ENCODE results near the gene CPD. TPM values are rescaled to one million over a fixed set of nuclear protein-coding genes. Genes with fewer than 3 reads are reported as not detected.

Gene CPD
- total and polyA plus RNA-seq, 2 of the 13 experiments (the other 11 are each of a cell fraction or from before 2014, with no cell fraction given) = 46.1 to 72.3 TPM

GRCh38 chr17:30352240-30352814 lies 26.4 kb upstream of the CPD start:
- ATAC-seq (peak; percentile 64; the same call in 2 of the 3 replicates), DNase-seq (ENCODE audit: low spot score) (peak; percentile 57), FAIRE-seq (peak; percentile 18)
- Histone ChIP-seq H3K4me3 (replicated peaks in 1 of 3; ENCODE audit: insufficient read depth in 1 of 3, low read depth in 2 of 3, low read length in 3 of 3) (no peak overlapping the region), H3K79me2 (ENCODE audit: insufficient read depth, low read length) (no peaks in the 10 kb centered on the region), H3K27me3 (ENCODE audit: control insufficient read depth in 1 of 2, insufficient read depth in 2 of 2, low read length in 2 of 2) (no peaks in the 10 kb centered on the region), H2AFZ (ENCODE audit: low read length) (no peak overlapping the region), H3K9ac (ENCODE audit: insufficient read depth, low read depth, low read length) (no peak overlapping the region), H4K20me1 (ENCODE audit: insufficient read depth, low read length) (no peaks in the 10 kb centered on the region), H3K27ac (ENCODE audit: extremely low read length, insufficient read depth, low read length) (peak overlapping the region; percentile 40), H3K4me2 (ENCODE audit: low read depth, low read length) (peak overlapping the region; percentile 36; the same call in 1 of the 2 replicates), H3K9me3 (ENCODE audit: low read length) (no peaks in the 10 kb centered on the region), H3K36me3 (replicated peaks in 1 of 2; ENCODE audit: control insufficient read depth in 1 of 2, insufficient read depth in 2 of 2, low read length in 2 of 2) (no peaks in the 10 kb centered on the region), H3K4me1 (ENCODE audit: insufficient read depth, low read length) (peaks cover 52% of the 10 kb centered on the region)
- CTCF ChIA-PET (ENCODE audit: low intra/inter-chr PET ratio, low total read pairs) = no interaction called here
- POLR2A ChIA-PET = interaction anchor here (1.0 kb wide), 2 partner anchors 8 to 14 kb away, joined by 3 read pairs; no protein-coding TSS in a partner anchor
- 18% methylated on average over 2 of the region's 2 CpGs for WGBS (ENCODE audit: low lambda C conversion rate)
- intact Hi-C loops (cut with micrococcal nuclease; ENCODE audit: unreplicated experiment) = loop anchor here (1.0 kb wide), 1 partner anchor 8 kb away; no protein-coding TSS in a partner anchor
- in situ Hi-C loops (cut with HindIII; ENCODE audit: extremely low pct_ligation_motif_present, low pct_unique_long_range_greater_than_20kb) = no loop called here
- no TSS peak for BruUV-seq (replicated peaks)
- TF ChIP-seq MATR3 (CRISPR knock-in tag; IDR thresholded peaks at IDR 0.05) = no peak
- TF ChIP-seq PHF8 (CRISPR knock-in tag; IDR thresholded peaks at IDR 0.05) = no peak
- no peak for TF ChIP-seq ZNF350 (CRISPR knock-in tag; IDR thresholded peaks at IDR 0.05; ENCODE audit: borderline replicate concordance, low read depth)
- TF ChIP-seq, protein P1, sequence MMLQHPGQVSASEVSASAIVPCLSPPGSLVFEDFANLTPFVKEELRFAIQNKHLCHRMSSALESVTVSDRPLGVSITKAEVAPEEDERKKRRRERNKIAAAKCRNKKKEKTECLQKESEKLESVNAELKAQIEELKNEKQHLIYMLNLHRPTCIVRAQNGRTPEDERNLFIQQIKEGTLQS (CRISPR knock-in tag; IDR thresholded peaks at IDR 0.05) = peak; percentile 46; the same call in 1 of the 2 replicates
- TF ChIP-seq NR2C2 (CRISPR knock-in tag; IDR thresholded peaks at IDR 0.05; ENCODE audit: borderline replicate concordance) = peak; percentile 80
- peak; percentile 67; the same call in 1 of the 2 replicates for TF ChIP-seq RXRB (CRISPR knock-in tag; IDR thresholded peaks at IDR 0.05; ENCODE audit: borderline replicate concordance)
- TF ChIP-seq ZNF18 (CRISPR knock-in tag; IDR thresholded peaks at IDR 0.05; ENCODE audit: insufficient replicate concordance) = peak; percentile 38
- peak; percentile 76; the same call in 1 of the 2 replicates for TF ChIP-seq JUNB (CRISPR knock-in tag; IDR thresholded peaks at IDR 0.05; ENCODE audit: borderline replicate concordance)
- TF ChIP-seq GFI1 (CRISPR knock-in tag; IDR thresholded peaks at IDR 0.05; ENCODE audit: borderline replicate concordance) = 0 out of 2 replicates have a peak, but pooled peaks have one; percentile 21
- no peak for TF ChIP-seq ZNF678 (CRISPR knock-in tag; IDR thresholded peaks at IDR 0.05)
- TF ChIP-seq SP5 (CRISPR knock-in tag; IDR thresholded peaks at IDR 0.05; ENCODE audit: borderline replicate concordance, low read depth) = peak; percentile 68; the same call in 1 of the 2 replicates
- no peak for TF ChIP-seq ZNF891 (CRISPR knock-in tag; IDR thresholded peaks at IDR 0.05)
- TF ChIP-seq JUND (CRISPR knock-in tag; IDR thresholded peaks at IDR 0.05) = peak; percentile 87
- TF ChIP-seq NR2F6 (IDR thresholded peaks at IDR 0.05) = peak; percentile 90
- peak; percentile 93 for TF ChIP-seq NR2F6 (CRISPR knock-in tag; IDR thresholded peaks at IDR 0.05)
- peak; percentile 54; the same call in 1 of the 2 replicates for TF ChIP-seq SAP130 (CRISPR knock-in tag; IDR thresholded peaks at IDR 0.05; ENCODE audit: low read depth)
- peak; percentile 53; the same call in 1 of the 2 replicates for TF ChIP-seq NCOR1 (IDR thresholded peaks at IDR 0.05; ENCODE audit: borderline replicate concordance, low read length)
- TF ChIP-seq NFKB2 (CRISPR knock-in tag; IDR thresholded peaks at IDR 0.05; ENCODE audit: borderline replicate concordance) = no peak
- TF ChIP-seq ZNF281 (CRISPR knock-in tag; IDR thresholded peaks at IDR 0.05; ENCODE audit: borderline replicate concordance) = peak; percentile 77; the same call in 1 of the 2 replicates
- peak; percentile 21; the same call in 1 of the 2 replicates for TF ChIP-seq ZBTB7B (CRISPR knock-in tag; IDR thresholded peaks at IDR 0.05)
